Smooth muscle cell (in vitro differentiated cells): ENCODE results near the gene TUT4. TPM values are rescaled to one million over a fixed set of nuclear protein-coding genes. Genes with fewer than 3 reads are reported as not detected.

ENCODE experiments used
- DNase-seq: peaks from one replicate; lab custom pipeline; 2025; ENCODE audit not compliant: unreplicated experiment; lab: John Stamatoyannopoulos, UW
- H2AFZ ChIP-seq: fragments of 200-600 bp; sonication (generic); 2 replicates; pipeline ENCODE4 v1.6.0; 2016; ENCODE audit warnings: antibody characterized with exemption, low read depth, mild to moderate bottlenecking
- H3F3A ChIP-seq: fragments of 200-600 bp; sonication (generic); 2 replicates; pipeline ENCODE4 v1.6.0; 2017; ENCODE audit warnings: antibody characterized with exemption, low read depth
- H3K27ac ChIP-seq: fragments of 200-600 bp; sonication (generic); 2 replicates; pipeline ENCODE4 v1.5.1; 2016; ENCODE audit warnings: low read depth, mild to moderate bottlenecking
- H3K27me3 ChIP-seq: fragments of 200-600 bp; sonication (generic); 2 replicates; pipeline ENCODE4 v1.6.1; 2016; ENCODE audit warnings: low read depth, mild to moderate bottlenecking
- H3K36me3 ChIP-seq: fragments of 200-600 bp; sonication (generic); 2 replicates; pipeline ENCODE4 v1.5.1; 2016; ENCODE audit warnings: low read depth
- H3K4me1 ChIP-seq: fragments of 200-600 bp; sonication (generic); 2 replicates; pipeline ENCODE4 v1.5.1; 2016; ENCODE audit warnings: low read depth
- H3K4me2 ChIP-seq: fragments of 200-600 bp; sonication (generic); 2 replicates; pipeline ENCODE4 v1.6.0; 2016; ENCODE audit warnings: mild to moderate bottlenecking
- H3K4me3 ChIP-seq: fragments of 200-600 bp; sonication (generic); 2 replicates; pipeline ENCODE4 v1.5.1; 2016; ENCODE audit warnings: mild to moderate bottlenecking
- H3K79me2 ChIP-seq: fragments of 200-600 bp; sonication (generic); 2 replicates; pipeline ENCODE4 v1.6.0; 2016; ENCODE audit warnings: low read depth, mild to moderate bottlenecking
- H3K9ac ChIP-seq: fragments of 200-600 bp; sonication (generic); 2 replicates; pipeline ENCODE4 v1.6.0; 2016; ENCODE audit warnings: low read depth
- H3K9me3 ChIP-seq: fragments of 200-600 bp; sonication (generic); replicated peaks from 2 replicates; pipeline ENCODE4 v1.5.1; 2016; ENCODE audit warnings: low read depth
- H4K20me1 ChIP-seq: fragments of 200-600 bp; sonication (generic); 2 replicates; pipeline ENCODE4 v1.6.0; 2016; ENCODE audit warnings: low read depth
- CTCF ChIP-seq: fragments of 200-600 bp; sonication (generic); IDR thresholded peaks from 2 replicates; pipeline ENCODE4 v1.5.1; 2017; ENCODE audit warnings: borderline replicate concordance, mild to moderate bottlenecking, antibody characterized with exemption; ENCODE audit not compliant: insufficient read depth, poor library complexity, severe bottlenecking
- WGBS: methylation state at CpG from one replicate; pipeline ENCODE4 v1.1.7; 2016; ENCODE audit warnings: low lambda C conversion rate; 5-methylcytosine and 5-hydroxymethylcytosine counted together
- polyA plus RNA-seq: library from polyadenylated mRNA; unstranded; fragments of >200 nt; fragmentation: Nextera tagmentation; extraction: Ambion mirVana; gene quantifications from 2 replicates; pipeline ENCODE4 v1.2.1, GENCODE V29; 2016
- total RNA-seq: library from RNA; depleted of rRNA; stranded (reverse); fragments of >200 nt; gene quantifications from 2 replicates; pipeline ENCODE4 v1.2.3, GENCODE V29; 2014

The TUT4 gene
- total and polyA plus RNA-seq, 2 experiments from 2014 or later: 13.9 to 58.3 TPM

DNA sequence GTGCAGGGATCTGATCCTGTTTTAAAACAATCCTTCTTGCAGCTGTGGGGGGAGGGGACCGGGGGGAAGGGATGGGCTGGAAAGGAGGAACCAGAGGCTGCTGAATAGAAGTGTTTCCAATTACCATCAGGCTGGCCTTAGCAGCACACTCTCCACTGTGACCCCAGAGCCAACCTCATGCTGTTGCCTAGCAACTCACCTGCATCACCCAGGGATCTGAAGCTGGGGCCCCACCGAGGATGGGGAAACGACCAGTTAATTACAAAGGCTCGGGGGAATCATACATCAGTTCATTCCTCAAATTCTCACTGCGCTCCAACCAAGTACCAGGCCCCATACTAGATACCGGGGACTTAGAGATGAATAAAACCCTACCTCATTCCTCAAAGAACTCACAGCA is 37.4 kb upstream of the TUT4 start:
- TF ChIP-seq CTCF: no peak
- H3K4me2 ChIP-seq: no peak overlapping the region
- 75% methylated on average over 6 of the region's 6 CpGs for WGBS

DNA sequence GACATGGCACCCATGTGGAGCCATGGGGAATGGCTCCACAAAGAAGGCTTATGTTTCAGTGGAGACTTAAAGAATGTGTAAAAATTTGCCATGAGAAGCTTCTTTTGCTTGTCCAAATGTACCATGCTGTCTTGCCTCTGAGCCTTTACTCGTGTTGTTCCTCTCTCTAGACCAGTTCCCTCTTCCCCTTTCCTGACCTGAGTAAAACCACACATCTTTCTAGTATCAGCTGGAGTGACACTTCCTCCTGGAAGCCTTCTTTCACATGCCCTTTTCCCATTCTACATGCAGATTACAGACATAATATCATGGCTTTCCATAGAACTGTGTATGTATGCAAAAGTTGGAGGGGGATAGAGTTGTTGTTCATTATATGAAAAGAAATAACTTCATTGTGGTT is 35.6 kb upstream of the TUT4 start:
- peaks cover 31% of the 10 kb centered on the region for H3K4me1 ChIP-seq
- no peak for TF ChIP-seq CTCF
- no peak overlapping the region for H3K4me3 ChIP-seq
- H3K36me3 ChIP-seq: no peaks in the 10 kb centered on the region
- no peaks in the 10 kb centered on the region for H4K20me1 ChIP-seq
- no peaks in the 10 kb centered on the region for H3K79me2 ChIP-seq
- H3K9ac ChIP-seq: no peak overlapping the region
- no peaks in the 10 kb centered on the region for H3K9me3 ChIP-seq
- H2AFZ ChIP-seq: no peak overlapping the region
- H3K27ac ChIP-seq: no peak overlapping the region
- 90% methylated on average over 1 of the region's 1 CpG for WGBS
- no peaks in the 10 kb centered on the region for H3F3A ChIP-seq
- H3K27me3 ChIP-seq: no peaks in the 10 kb centered on the region
- DNase-seq: no peak
- no peak overlapping the region for H3K4me2 ChIP-seq

More for the DNA sequence above, 37.4 kb upstream of the TUT4 start:
- Histone ChIP-seq H3K79me2 (no peaks in the 10 kb centered on the region), H3F3A (no peaks in the 10 kb centered on the region), H2AFZ (no peak overlapping the region), H4K20me1 (no peaks in the 10 kb centered on the region), H3K27me3 (no peaks in the 10 kb centered on the region), H3K9me3 (no peaks in the 10 kb centered on the region), H3K36me3 (no peaks in the 10 kb centered on the region), H3K9ac (no peak overlapping the region), H3K4me3 (no peak overlapping the region), H3K27ac (no peak overlapping the region), H3K4me1 (peaks cover 34% of the 10 kb centered on the region)
- no peak for DNase-seq

GRCh38 chr1:52588027-52588426 is 35.1 kb upstream of the TUT4 start:
- no peak overlapping the region for H3K4me2 ChIP-seq
- no peaks in the 10 kb centered on the region for H3K79me2 ChIP-seq
- no peak overlapping the region for H2AFZ ChIP-seq
- no peak for TF ChIP-seq CTCF
- H3K36me3 ChIP-seq: no peaks in the 10 kb centered on the region
- peaks cover 31% of the 10 kb centered on the region for H3K4me1 ChIP-seq
- H3K4me3 ChIP-seq: no peak overlapping the region
- no peaks in the 10 kb centered on the region for H4K20me1 ChIP-seq
- H3K27ac ChIP-seq: no peak overlapping the region
- H3K9me3 ChIP-seq: no peaks in the 10 kb centered on the region
- DNase-seq: no peak
- H3F3A ChIP-seq: no peaks in the 10 kb centered on the region
- no peak overlapping the region for H3K9ac ChIP-seq
- H3K27me3 ChIP-seq: no peaks in the 10 kb centered on the region

- no peak overlapping the region for H3K27ac ChIP-seq
- no peak overlapping the region for H3K9ac ChIP-seq
- H3K4me3 ChIP-seq: no peak overlapping the region
- H3K9me3 ChIP-seq: no peaks in the 10 kb centered on the region
- H3K36me3 ChIP-seq: no peaks in the 10 kb centered on the region
- no peaks in the 10 kb centered on the region for H4K20me1 ChIP-seq
- no peak for TF ChIP-seq CTCF
- H3K79me2 ChIP-seq: no peaks in the 10 kb centered on the region
- H3K4me2 ChIP-seq: no peak overlapping the region
- no peak overlapping the region for H2AFZ ChIP-seq
- DNase-seq: no peak
- peaks cover 24% of the 10 kb centered on the region for H3K4me1 ChIP-seq
- WGBS: 76% methylated on average over 1 of the region's 1 CpG
- H3F3A ChIP-seq: no peaks in the 10 kb centered on the region
- no peaks in the 10 kb centered on the region for H3K27me3 ChIP-seq
Measured at GRCh38 chr1:52585474-52585873, 32.6 kb upstream of the TUT4 start.
